Thoracic aorta (tissue), 2 donors: ENCODE results near the gene SGMS1. TPM values are rescaled to one million over a fixed set of nuclear protein-coding genes. Genes with fewer than 3 reads are reported as not detected.

Experiments used
- ATAC-seq: fragments of 150-250 bp; one replicate; pipeline ENCODE4 v1.8.0; 2017; ENCODE audit warnings: low read depth; ENCODE audit not compliant: insufficient number of reproducible peaks, low FRiP score
- DNase-seq: peaks from one replicate; pipeline ENCODE4 v3.0.0-alpha.2; 2020; ENCODE audit warnings: low spot score
- H3K27ac ChIP-seq, 2 donors: fragments of 200-600 bp; sonication (generic); 1 replicate in 1 of 2; 2 replicates in 1 of 2; pipeline ENCODE4 v1.5.1; 2016; ENCODE audit warnings: mild to moderate bottlenecking in 2 of 2, moderate library complexity in 2 of 2
- H3K27me3 ChIP-seq: fragments of 200-600 bp; sonication (generic); replicated peaks from 2 replicates; pipeline ENCODE4 v1.6.0; 2016; ENCODE audit warnings: mild to moderate bottlenecking; ENCODE audit not compliant: insufficient read depth
- H3K36me3 ChIP-seq: fragments of 200-600 bp; sonication (generic); one replicate; pipeline ENCODE4 v1.5.1; 2016
- H3K4me1 ChIP-seq, 2 donors: fragments of 200-600 bp; sonication (generic); 1 replicate in 1 of 2; 2 replicates in 1 of 2; pipeline versions ENCODE4 v1.5.1 to v1.6.0; 2016; ENCODE audit warnings: low read depth in 2 of 2, mild to moderate bottlenecking in 1 of 2; ENCODE audit not compliant: control insufficient read depth in 1 of 2
- H3K4me3 ChIP-seq: fragments of 200-600 bp; sonication (generic); 2 replicates; pipeline ENCODE4 v1.5.1; 2016; ENCODE audit warnings: mild to moderate bottlenecking
- H3K9me3 ChIP-seq: fragments of 200-600 bp; sonication (generic); 2 replicates; pipeline ENCODE4 v1.5.1; 2016
- CTCF ChIP-seq: fragments of 200-600 bp; sonication (generic); IDR thresholded peaks from one replicate; pipeline ENCODE4 v1.5.1; 2019; ENCODE audit warnings: antibody characterized with exemption
- total RNA-seq, 2 donors: library from RNA; depleted of rRNA; stranded (reverse); fragments of >200 nt; gene quantifications; one replicate each; pipeline versions ENCODE4 v1.1.0 to v1.2.3, GENCODE V29; 2016

SGMS1 gene
- total RNA-seq, 2 donors from 2014 or later, result 60.5 to 92.3 TPM

DNA sequence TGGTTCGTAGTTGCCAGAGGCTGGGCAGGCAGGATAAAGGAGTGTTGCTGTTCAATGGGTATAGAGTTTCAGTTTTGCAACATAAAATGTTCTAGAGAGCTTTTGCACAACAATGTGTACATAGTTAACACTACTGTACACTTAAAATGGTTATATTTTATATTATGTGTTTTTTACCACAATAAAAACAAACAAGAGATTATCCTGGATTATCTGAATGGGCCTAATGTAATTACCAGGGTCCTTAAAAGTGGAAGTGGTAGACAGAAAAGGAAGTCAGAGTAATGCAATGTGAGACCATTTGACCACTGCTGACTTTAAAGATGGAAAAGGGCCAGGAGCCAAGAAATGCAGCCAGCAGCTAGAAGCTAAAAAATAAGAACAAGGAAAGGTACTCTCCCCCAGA, 159.7 kb downstream of the SGMS1 start:
- Histone ChIP-seq H3K27ac (no peak overlapping the region), H3K9me3 (no peaks in the 10 kb centered on the region), H3K36me3 (no peaks in the 10 kb centered on the region), H3K27me3 (no peaks in the 10 kb centered on the region), H3K4me3 (no peak overlapping the region), H3K4me1 (peaks cover 4% of the 10 kb centered on the region in 2 donors)
- no peak for TF ChIP-seq CTCF
- no peak for ATAC-seq
- no peak for DNase-seq

DNA sequence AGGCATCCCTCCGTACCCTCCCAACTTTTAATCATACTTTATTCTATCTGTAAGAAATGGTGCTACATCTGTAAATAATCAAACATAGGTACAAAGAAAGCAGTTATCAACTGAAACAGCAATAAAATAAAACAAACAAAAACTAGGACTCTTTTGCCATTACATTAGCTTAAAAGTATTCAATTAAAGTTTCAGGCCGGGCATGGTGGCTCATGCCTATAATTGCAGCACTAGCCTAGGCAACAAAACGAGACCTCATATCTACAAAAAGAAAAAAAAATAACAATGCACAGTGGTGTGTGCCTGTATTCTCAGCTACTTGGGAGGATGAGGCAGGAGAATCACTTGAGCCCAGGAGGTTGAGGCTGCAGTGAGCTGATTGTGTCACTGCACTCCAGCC, 161.9 kb downstream of the SGMS1 start:
- H3K36me3 ChIP-seq, result no peaks in the 10 kb centered on the region
- no peak for ATAC-seq
- H3K9me3 ChIP-seq, result no peaks in the 10 kb centered on the region
- no peak overlapping the region for H3K4me3 ChIP-seq
- DNase-seq, result no peak
- no peak overlapping the region for H3K27ac ChIP-seq
- H3K4me1 ChIP-seq, result peaks cover 0 to 4% of the 10 kb centered on the region in 2 donors
- H3K27me3 ChIP-seq, result no peaks in the 10 kb centered on the region
- TF ChIP-seq CTCF, result no peak

DNA sequence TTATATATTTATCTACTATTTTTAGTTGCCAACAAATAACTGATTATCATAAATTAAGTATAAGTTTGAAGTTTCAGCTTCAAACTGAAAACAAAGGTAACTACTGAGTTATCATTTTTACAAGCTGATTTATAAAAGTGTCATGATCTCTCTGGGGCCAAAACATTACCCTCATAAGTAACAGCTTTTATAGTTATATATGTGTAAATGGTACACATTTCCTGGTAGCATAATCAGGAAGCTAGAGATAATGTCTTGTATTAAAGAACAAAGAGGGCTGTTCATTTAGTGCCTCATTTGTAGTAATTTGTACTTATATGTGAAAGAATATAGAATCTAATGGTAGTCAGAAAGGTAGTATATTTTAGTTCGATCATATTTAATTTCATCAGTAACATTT, 162.6 kb downstream of the SGMS1 start:
- no peaks in the 10 kb centered on the region for H3K9me3 ChIP-seq
- ATAC-seq (no peak), DNase-seq (no peak)
- TF ChIP-seq CTCF, result no peak
- no peaks in the 10 kb centered on the region for H3K36me3 ChIP-seq
- H3K27ac ChIP-seq, result no peak overlapping the region
- H3K4me3 ChIP-seq, result no peak overlapping the region
- peaks cover 0 to 4% of the 10 kb centered on the region in 2 donors for H3K4me1 ChIP-seq
- no peaks in the 10 kb centered on the region for H3K27me3 ChIP-seq

- no peak for DNase-seq
- ATAC-seq, result no peak
- Histone ChIP-seq H3K27ac (no peak overlapping the region), H3K4me1 (peaks cover 1 to 5% of the 10 kb centered on the region in 2 donors), H3K9me3 (no peaks in the 10 kb centered on the region), H3K27me3 (no peaks in the 10 kb centered on the region), H3K4me3 (no peak overlapping the region), H3K36me3 (no peaks in the 10 kb centered on the region)
- TF ChIP-seq CTCF, result no peak
Observed at GRCh38 chr10:50456719-50457118, 167.0 kb downstream of the SGMS1 start.

DNA sequence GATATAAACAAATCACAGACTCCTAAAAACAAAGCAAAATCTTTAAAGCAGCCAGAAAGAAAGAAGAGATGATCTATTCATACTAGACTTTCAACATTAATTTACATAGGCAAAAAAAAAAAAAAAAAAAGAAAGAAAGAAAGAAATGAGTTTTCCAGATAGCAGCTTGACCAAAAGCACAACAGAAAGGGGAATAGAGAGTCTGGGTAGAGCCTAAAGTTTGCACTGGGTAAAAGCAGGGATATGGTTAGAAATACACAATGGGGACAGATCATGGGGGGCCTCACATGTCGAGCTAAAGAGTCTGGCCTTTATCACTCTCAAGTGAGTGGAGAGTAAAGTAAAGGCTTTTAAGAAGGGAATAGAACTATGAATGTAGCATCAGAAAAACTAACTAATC, 169.8 kb downstream of the SGMS1 start:
- no peak overlapping the region for H3K27ac ChIP-seq
- no peaks in the 10 kb centered on the region for H3K36me3 ChIP-seq
- no peak for ATAC-seq
- H3K9me3 ChIP-seq, result no peaks in the 10 kb centered on the region
- peaks cover 2 to 5% of the 10 kb centered on the region in 2 donors for H3K4me1 ChIP-seq
- no peak for TF ChIP-seq CTCF
- no peak overlapping the region for H3K4me3 ChIP-seq
- DNase-seq, result no peak
- H3K27me3 ChIP-seq, result no peaks in the 10 kb centered on the region
